Right lobe of liver (tissue), 6 donors: ENCODE data around the gene FAM3A. TPM values are rescaled to one million over a fixed set of nuclear protein-coding genes. Genes with fewer than 3 reads are reported as not detected.

Experiments
- ATAC-seq, 4 donors: fragments of 200-7000 bp; cut with Tn5 transposase; one replicate each; pipeline ENCODE4 v1.9.1; 2020; ENCODE audit warnings: mild to moderate bottlenecking in 4 of 4, moderate library complexity in 4 of 4
- DNase-seq, 3 donors: peaks; one replicate each; pipeline ENCODE4 v3.0.0-alpha.2; 2020
- H3K27ac ChIP-seq, 3 donors: fragments of 200-600 bp; one replicate each; pipeline ENCODE4 v1.8.0; 2022
- H3K27me3 ChIP-seq, 2 donors: fragments of 200-600 bp; one replicate each; pipeline ENCODE4 v1.8.0; 2022
- H3K36me3 ChIP-seq, 4 donors: fragments of 200-600 bp; sonication (generic) in 1 of 4; one replicate each; pipeline versions ENCODE4 v1.5.1 to v1.8.0; 2017 to 2022; ENCODE audit warnings: control low read depth in 1 of 4
- H3K4me1 ChIP-seq, 4 donors: fragments of 200-600 bp; sonication (generic) in 1 of 4; one replicate each; pipeline versions ENCODE4 v1.5.1 to v1.8.0; 2017 to 2022; ENCODE audit warnings: control low read depth in 1 of 4
- H3K4me3 ChIP-seq, 3 donors: fragments of 200-600 bp; one replicate each; pipeline ENCODE4 v1.8.0; 2022
- H3K9me3 ChIP-seq, 4 donors: fragments of 200-600 bp; sonication (generic) in 1 of 4; one replicate each; pipeline versions ENCODE4 v1.5.1 to v1.8.0; 2017 to 2022; ENCODE audit warnings: control low read depth in 1 of 4
- POLR2A ChIP-seq: fragments of 450-650 bp; IDR thresholded peaks from one replicate; pipeline ENCODE4 v1.6.1; 2017; ENCODE audit warnings: antibody characterized with exemption, mild to moderate bottlenecking
- WGBS: methylation state at CpG from one replicate; pipeline ENCODE4 v1.1.6; 2018; ENCODE audit warnings: low coverage, low lambda C conversion rate; ENCODE audit not compliant: insufficient coverage; ENCODE audit errors: missing lambda C conversion rate; 5-methylcytosine and 5-hydroxymethylcytosine counted together
- intact Hi-C, 2 donors: fragments of 100-400 bp; cut with DNase I; formaldehyde crosslinking; loops; one replicate each; pipeline versions ENCODE4 v1.11.2 to v1.14.1; 2022
- total RNA-seq, 6 experiments: library from RNA; depleted of rRNA in 2 of 6; stranded (reverse); fragments of >200 nt in 2 of 6; fragmentation: NEBNext Ultra II Directional in 3 of 6; extraction: Animal tissue kit (Norgen Biotek cat#: 25700) in 3 of 6; gene quantifications; one replicate each; pipeline versions ENCODE4 v1.1.0 to v1.2.4, GENCODE V29; 2016 to 2023
- TF ChIP-seq, protein P1 (sequence below), 4 donors: fragments of 200-600 bp in 3 of 4; fragments of 450-650 bp in 1 of 4; IDR thresholded peaks; one replicate each; pipeline versions ENCODE4 v1.5.1 to v1.8.0; 2016 to 2022; ENCODE audit warnings: antibody characterized with exemption in 4 of 4, mild to moderate bottlenecking in 2 of 4
- donor health status: DM: no; HTN: yes; CAD: no.
- donor health status: DM: no; HTN: no; CAD: no.
- donor health status: DM: no; HTN: no; CAD: no.
- donor health status: DM: no; HTN: yes; CAD: no.
- donor health status: DM: no; HTN: yes; CAD: no.

Gene FAM3A
- total RNA-seq, 6 experiments from 2014 or later, result 23.5 to 44.2 (median 34.9) TPM

DNA sequence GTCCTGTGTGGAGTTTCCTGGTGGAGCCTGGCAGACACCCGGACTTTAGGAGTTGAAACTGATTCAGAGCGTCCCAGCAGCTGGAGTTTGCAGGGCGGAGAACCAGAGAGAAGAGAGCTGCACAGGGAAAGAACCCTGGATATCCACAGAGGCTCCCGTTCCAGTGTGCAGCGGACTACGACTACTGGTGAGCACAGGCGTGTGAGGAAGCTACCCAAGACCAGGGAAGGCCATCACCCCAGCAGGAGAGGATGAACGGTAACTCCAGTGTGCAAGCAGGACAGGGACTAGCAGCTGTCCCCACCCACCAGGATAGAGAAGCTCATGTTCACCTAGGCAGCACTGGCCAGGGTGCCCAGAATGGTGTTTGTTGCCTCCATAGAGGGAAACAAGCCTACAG lies 39.2 kb downstream of the FAM3A start:
- ATAC-seq, result no peak
- no CpG with 5 or more reads among the region's 8 CpGs for WGBS
- TF ChIP-seq POLR2A, result no peak
- TF ChIP-seq, protein P1, sequence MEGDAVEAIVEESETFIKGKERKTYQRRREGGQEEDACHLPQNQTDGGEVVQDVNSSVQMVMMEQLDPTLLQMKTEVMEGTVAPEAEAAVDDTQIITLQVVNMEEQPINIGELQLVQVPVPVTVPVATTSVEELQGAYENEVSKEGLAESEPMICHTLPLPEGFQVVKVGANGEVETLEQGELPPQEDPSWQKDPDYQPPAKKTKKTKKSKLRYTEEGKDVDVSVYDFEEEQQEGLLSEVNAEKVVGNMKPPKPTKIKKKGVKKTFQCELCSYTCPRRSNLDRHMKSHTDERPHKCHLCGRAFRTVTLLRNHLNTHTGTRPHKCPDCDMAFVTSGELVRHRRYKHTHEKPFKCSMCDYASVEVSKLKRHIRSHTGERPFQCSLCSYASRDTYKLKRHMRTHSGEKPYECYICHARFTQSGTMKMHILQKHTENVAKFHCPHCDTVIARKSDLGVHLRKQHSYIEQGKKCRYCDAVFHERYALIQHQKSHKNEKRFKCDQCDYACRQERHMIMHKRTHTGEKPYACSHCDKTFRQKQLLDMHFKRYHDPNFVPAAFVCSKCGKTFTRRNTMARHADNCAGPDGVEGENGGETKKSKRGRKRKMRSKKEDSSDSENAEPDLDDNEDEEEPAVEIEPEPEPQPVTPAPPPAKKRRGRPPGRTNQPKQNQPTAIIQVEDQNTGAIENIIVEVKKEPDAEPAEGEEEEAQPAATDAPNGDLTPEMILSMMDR (IDR thresholded peaks at IDR 0.05), result no peak
- intact Hi-C loops, result no loop called here
- Histone ChIP-seq H3K27ac (no peak overlapping the region), H3K36me3 (no peaks in the 10 kb centered on the region), H3K9me3 (no peaks in the 10 kb centered on the region), H3K4me1 (no peaks in the 10 kb centered on the region), H3K27me3 (no peaks in the 10 kb centered on the region), H3K4me3 (no peak overlapping the region)
- no peak for DNase-seq

GRCh38 chrX:154473683-154474082 lies 42.3 kb downstream of the FAM3A start:
- intact Hi-C loops, result no loop called here
- WGBS, result 72% methylated on average over 6 of the region's 7 CpGs
- Histone ChIP-seq H3K36me3 (no peaks in the 10 kb centered on the region), H3K4me1 (no peaks in the 10 kb centered on the region), H3K27me3 (no peaks in the 10 kb centered on the region), H3K9me3 (no peaks in the 10 kb centered on the region), H3K4me3 (no peak overlapping the region), H3K27ac (no peak overlapping the region)
- no peak for DNase-seq
- TF ChIP-seq POLR2A, result no peak
- TF ChIP-seq, protein P1 (IDR thresholded peaks at IDR 0.05), result no peak
- no peak for ATAC-seq

DNA sequence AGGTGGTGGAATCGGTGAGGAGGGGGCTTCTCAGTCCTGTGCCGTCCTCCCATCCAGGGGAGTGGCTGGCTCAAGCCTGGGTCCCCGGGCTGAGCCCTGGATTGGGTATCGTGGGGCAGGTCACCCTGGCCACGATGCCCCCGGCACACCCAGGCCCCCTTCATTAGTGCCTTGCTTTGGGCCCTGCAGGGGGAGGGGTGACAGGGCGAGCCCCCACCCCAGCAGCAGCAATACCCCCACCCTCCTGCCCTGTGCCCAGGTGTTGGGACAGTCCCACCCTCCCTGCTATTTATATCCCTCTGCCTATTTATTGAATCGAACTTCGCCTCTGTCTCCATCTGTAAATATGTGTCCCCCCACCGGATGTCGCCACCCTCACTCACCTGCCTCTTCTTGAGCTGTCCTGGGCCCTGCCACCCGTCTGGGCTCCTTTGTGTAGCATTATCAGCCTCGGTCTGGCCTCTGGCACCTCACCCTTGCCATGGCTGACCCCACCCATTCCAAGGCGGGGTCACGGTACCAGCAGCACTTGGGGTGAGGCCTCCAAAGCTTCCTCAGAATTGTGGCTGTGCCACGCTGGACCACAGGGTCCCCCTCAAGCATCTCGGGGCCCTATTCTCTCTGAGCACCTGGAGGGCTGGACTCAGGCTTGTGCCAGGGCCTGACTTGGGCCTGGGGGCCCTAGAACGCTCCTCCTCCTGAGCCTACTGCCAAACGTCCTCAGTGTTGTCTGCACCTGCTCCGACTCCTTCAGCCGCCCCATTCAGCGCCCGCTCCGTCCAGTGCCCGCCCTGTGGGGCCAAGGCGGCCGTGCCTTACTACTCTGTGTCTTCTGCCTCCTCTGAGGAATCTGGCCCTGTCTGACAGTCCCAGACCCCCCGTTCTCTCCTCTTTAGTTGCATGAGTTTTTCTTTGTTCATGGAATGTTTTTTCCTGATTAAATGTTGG lies 43.1 kb downstream of the FAM3A start:
- DNase-seq, result peak in 1 of 3 donors; percentile 17
- no peaks in the 10 kb centered on the region for H3K36me3 ChIP-seq

GRCh38 chrX:154471839-154472684 lies 44.0 kb downstream of the FAM3A start:
- H3K9me3 ChIP-seq, result no peaks in the 10 kb centered on the region
- H3K27me3 ChIP-seq, result no peaks in the 10 kb centered on the region
- DNase-seq (peak in 1 of 3 donors; percentile 19), ATAC-seq (no peak)
- no peaks in the 10 kb centered on the region for H3K4me1 ChIP-seq
- 48% methylated on average over 8 of the region's 23 CpGs for WGBS
- no peak overlapping the region for H3K4me3 ChIP-seq
- no peak overlapping the region for H3K27ac ChIP-seq
- no peak for TF ChIP-seq POLR2A
- TF ChIP-seq, protein P1 (IDR thresholded peaks at IDR 0.05), result no peak
- intact Hi-C loops, result no loop called here
- no peaks in the 10 kb centered on the region for H3K36me3 ChIP-seq

More for the DNA sequence above, 43.1 kb downstream of the FAM3A start:
- intact Hi-C loops, result no loop called here
- Histone ChIP-seq H3K27ac (no peak overlapping the region), H3K4me3 (no peak overlapping the region), H3K9me3 (no peaks in the 10 kb centered on the region), H3K4me1 (no peaks in the 10 kb centered on the region), H3K27me3 (no peaks in the 10 kb centered on the region)
- WGBS, result 74% methylated on average over 17 of the region's 28 CpGs
- ATAC-seq, result no peak
- TF ChIP-seq POLR2A, result no peak
- TF ChIP-seq, protein P1 (IDR thresholded peaks at IDR 0.05), result no peak
